MM.1S (cell line): ENCODE results near the gene LIPK.

ENCODE experiments used
- DNase-seq: peaks from one replicate; pipeline ENCODE4 v3.0.0-alpha.2; 2015
- H2AFZ ChIP-seq: fragments of 300-600 bp; sonication (generic); 2 replicates; pipeline ENCODE4 v1.6.0; 2016; ENCODE audit warnings: antibody characterized with exemption, low read length
- H3F3A ChIP-seq: fragments of 300-600 bp; sonication (generic); 2 replicates; pipeline ENCODE4 v1.6.1; 2016; ENCODE audit warnings: mild to moderate bottlenecking, antibody characterized with exemption, low read length, moderate library complexity, mixed read lengths; ENCODE audit not compliant: insufficient read depth
- H3K27ac ChIP-seq: fragments of 300-600 bp; sonication (generic); 2 replicates; pipeline ENCODE4 v1.5.1; 2016; ENCODE audit warnings: mild to moderate bottlenecking, low read length
- H3K27me3 ChIP-seq: fragments of 300-600 bp; sonication (generic); replicated peaks from 2 replicates; pipeline ENCODE4 v1.6.0; 2016; ENCODE audit warnings: low read length; ENCODE audit not compliant: insufficient read depth
- H3K36me3 ChIP-seq: fragments of 300-600 bp; sonication (generic); replicated peaks from 2 replicates; pipeline ENCODE4 v1.6.1; 2016; ENCODE audit warnings: mild to moderate bottlenecking, low read length, mixed read lengths; ENCODE audit not compliant: insufficient read depth
- H3K4me1 ChIP-seq: fragments of 300-600 bp; sonication (generic); 2 replicates; pipeline ENCODE4 v1.6.1; 2016; ENCODE audit warnings: low read length, mixed read lengths
- H3K4me2 ChIP-seq: fragments of 300-600 bp; sonication (generic); 2 replicates; pipeline ENCODE4 v1.6.0; 2016; ENCODE audit warnings: low read depth, low read length
- H3K4me3 ChIP-seq: fragments of 300-600 bp; sonication (generic); 2 replicates; pipeline ENCODE4 v1.5.1; 2016; ENCODE audit warnings: low read length, mixed read lengths
- H3K79me2 ChIP-seq: fragments of 300-600 bp; sonication (generic); 2 replicates; pipeline ENCODE4 v1.6.1; 2016; ENCODE audit warnings: mixed run types, low read length, mixed read lengths
- H3K9ac ChIP-seq: fragments of 300-600 bp; sonication (generic); 2 replicates; pipeline ENCODE4 v1.6.1; 2016; ENCODE audit warnings: low read length, mixed read lengths
- H3K9me2 ChIP-seq: fragments of 300-600 bp; sonication (generic); replicated peaks from 2 replicates; pipeline ENCODE4 v1.6.1; 2016; ENCODE audit warnings: mild to moderate bottlenecking, low read length, mixed read lengths; ENCODE audit not compliant: insufficient read depth
- H3K9me3 ChIP-seq: fragments of 300-600 bp; sonication (generic); replicated peaks from 2 replicates; pipeline ENCODE4 v1.6.1; 2016; ENCODE audit warnings: mild to moderate bottlenecking, low read length, mixed read lengths; ENCODE audit not compliant: insufficient read depth
- H4K20me1 ChIP-seq: fragments of 300-600 bp; sonication (generic); 2 replicates; pipeline ENCODE4 v1.6.1; 2016; ENCODE audit warnings: mild to moderate bottlenecking, low read length, moderate library complexity, mixed read lengths; ENCODE audit not compliant: insufficient read depth
- EZH2 ChIP-seq: fragments of 300-600 bp; sonication (generic); optimal IDR thresholded peaks from 2 replicates; pipeline ENCODE3; 2017; ENCODE audit warnings: low read depth, mild to moderate bottlenecking, antibody characterized with exemption, low read length, mixed read lengths
- EZH2phosphoT487 ChIP-seq: fragments of 300-600 bp; sonication (generic); IDR thresholded peaks from 2 replicates; pipeline ENCODE4 v1.6.1; 2018; ENCODE audit warnings: antibody characterized with exemption, low read length
- TF ChIP-seq, protein P1 (sequence below): fragments of 300-600 bp; sonication (generic); IDR thresholded peaks from 2 replicates; pipeline ENCODE4 v1.5.1; 2016; ENCODE audit warnings: antibody characterized with exemption, low read length, mixed read lengths

Gene LIPK

DNA sequence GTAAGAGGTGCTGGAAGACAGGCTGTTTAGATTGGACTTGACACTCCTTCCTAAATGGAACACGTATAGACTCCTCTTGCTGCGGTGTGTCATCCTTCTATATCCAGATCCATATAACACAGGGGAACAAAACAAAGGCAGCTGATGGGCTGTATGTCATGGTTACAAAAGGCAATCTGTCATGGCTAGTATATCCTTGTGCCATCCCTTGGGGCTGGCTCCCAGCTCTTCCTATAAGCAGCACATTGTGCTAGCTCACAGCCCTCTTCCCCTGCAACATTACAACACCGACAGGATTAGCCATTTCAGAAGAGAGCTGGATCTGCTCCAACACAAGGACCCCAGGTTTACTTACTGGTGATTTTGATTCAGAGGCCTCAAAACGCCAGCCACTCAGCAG, 15.3 kb downstream of the LIPK start:
- no peak for DNase-seq
- no peaks in the 10 kb centered on the region for H3K36me3 ChIP-seq
- TF ChIP-seq EZH2phosphoT487 (no peak), EZH2 (no peak)
- TF ChIP-seq, protein P1, sequence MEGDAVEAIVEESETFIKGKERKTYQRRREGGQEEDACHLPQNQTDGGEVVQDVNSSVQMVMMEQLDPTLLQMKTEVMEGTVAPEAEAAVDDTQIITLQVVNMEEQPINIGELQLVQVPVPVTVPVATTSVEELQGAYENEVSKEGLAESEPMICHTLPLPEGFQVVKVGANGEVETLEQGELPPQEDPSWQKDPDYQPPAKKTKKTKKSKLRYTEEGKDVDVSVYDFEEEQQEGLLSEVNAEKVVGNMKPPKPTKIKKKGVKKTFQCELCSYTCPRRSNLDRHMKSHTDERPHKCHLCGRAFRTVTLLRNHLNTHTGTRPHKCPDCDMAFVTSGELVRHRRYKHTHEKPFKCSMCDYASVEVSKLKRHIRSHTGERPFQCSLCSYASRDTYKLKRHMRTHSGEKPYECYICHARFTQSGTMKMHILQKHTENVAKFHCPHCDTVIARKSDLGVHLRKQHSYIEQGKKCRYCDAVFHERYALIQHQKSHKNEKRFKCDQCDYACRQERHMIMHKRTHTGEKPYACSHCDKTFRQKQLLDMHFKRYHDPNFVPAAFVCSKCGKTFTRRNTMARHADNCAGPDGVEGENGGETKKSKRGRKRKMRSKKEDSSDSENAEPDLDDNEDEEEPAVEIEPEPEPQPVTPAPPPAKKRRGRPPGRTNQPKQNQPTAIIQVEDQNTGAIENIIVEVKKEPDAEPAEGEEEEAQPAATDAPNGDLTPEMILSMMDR: no peak
- H3K9ac ChIP-seq: no peak overlapping the region
- H3F3A ChIP-seq: no peaks in the 10 kb centered on the region
- H3K27me3 ChIP-seq: no peaks in the 10 kb centered on the region
- H3K4me1 ChIP-seq: peaks cover 5% of the 10 kb centered on the region; the same call in 1 of the 2 replicates
- no peaks in the 10 kb centered on the region for H3K9me2 ChIP-seq
- no peak overlapping the region for H2AFZ ChIP-seq
- no peaks in the 10 kb centered on the region for H3K9me3 ChIP-seq
- H3K4me2 ChIP-seq: no peak overlapping the region
- H3K79me2 ChIP-seq: no peaks in the 10 kb centered on the region
- H3K27ac ChIP-seq: no peak overlapping the region
- no peak overlapping the region for H3K4me3 ChIP-seq
- H4K20me1 ChIP-seq: no peaks in the 10 kb centered on the region

DNA sequence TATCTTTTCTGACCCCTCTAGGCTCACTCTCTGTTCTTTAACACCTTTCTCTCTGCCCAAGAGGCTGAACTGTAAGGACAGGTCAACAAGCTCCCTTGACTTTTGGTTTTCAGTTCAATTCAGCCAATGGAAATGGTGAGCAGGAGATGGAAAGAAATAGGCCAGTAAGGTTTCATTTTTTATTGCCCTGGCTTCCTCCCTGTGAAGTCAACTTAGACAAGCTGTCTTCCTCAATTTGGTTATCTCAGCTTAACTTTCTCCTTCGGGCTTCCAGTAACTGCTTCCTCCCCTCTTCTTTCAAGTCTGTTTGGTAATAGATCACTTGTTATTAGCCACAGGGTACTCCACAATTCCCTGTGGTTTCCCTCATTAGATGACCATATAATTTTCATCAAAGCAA, 19.7 kb downstream of the LIPK start:
- Histone ChIP-seq H4K20me1 (no peaks in the 10 kb centered on the region), H3K79me2 (no peaks in the 10 kb centered on the region), H2AFZ (peak overlapping the region; percentile 57), H3K27me3 (no peaks in the 10 kb centered on the region), H3K4me3 (no peak overlapping the region), H3K9me3 (no peaks in the 10 kb centered on the region), H3F3A (no peaks in the 10 kb centered on the region), H3K9ac (no peak overlapping the region), H3K4me2 (peak overlapping the region; percentile 44; the same call in 1 of the 2 replicates), H3K4me1 (peaks cover 5% of the 10 kb centered on the region; the same call in 1 of the 2 replicates), H3K36me3 (no peaks in the 10 kb centered on the region), H3K9me2 (no peaks in the 10 kb centered on the region), H3K27ac (no peak overlapping the region)
- TF ChIP-seq, protein P1: no peak
- TF ChIP-seq EZH2phosphoT487 (no peak), EZH2 (no peak)
- peak; percentile 62 for DNase-seq

DNA sequence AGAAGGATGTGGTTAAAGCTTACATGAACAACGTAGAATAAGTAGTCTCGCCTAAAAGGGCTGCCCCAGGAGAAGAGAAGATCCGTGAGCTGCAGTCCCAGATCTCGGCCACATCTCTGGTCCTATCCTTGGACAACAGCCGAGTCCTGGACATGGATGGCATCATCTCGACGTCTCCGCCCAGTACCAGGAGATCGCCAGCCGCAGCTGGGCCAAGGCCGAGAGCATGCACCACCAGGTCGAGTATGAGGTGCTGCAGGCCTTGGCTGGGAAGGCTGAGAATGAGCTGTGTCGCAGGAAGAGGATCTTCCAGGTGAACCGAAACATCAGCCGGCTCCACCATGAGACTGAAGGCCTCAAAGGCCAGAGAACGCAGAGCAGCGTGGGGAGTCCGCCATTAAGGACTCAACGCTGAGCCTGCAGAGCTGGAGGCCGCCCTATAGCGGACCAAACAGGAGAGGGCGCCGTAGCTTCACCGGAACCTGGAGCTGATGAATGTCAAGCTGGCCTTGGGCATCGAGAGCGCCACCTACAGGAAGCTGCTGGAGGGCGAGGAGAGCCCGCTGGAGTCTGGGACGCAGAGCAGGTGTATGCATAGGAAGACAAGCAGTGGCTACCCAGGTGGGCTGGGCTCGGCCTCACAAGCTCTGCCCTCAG, 22.2 kb downstream of the LIPK start:
- no peak overlapping the region for H3K9ac ChIP-seq
- no peaks in the 10 kb centered on the region for H3K9me3 ChIP-seq
- TF ChIP-seq EZH2phosphoT487: no peak
- TF ChIP-seq, protein P1: peak; percentile 24
- H3K4me3 ChIP-seq: no peak overlapping the region
- no peak overlapping the region for H3K27ac ChIP-seq
- no peaks in the 10 kb centered on the region for H3K79me2 ChIP-seq
- H3K36me3 ChIP-seq: no peaks in the 10 kb centered on the region
- H3K27me3 ChIP-seq: no peaks in the 10 kb centered on the region
- H3F3A ChIP-seq: no peaks in the 10 kb centered on the region
- H3K4me1 ChIP-seq: peaks cover 5% of the 10 kb centered on the region; the same call in 1 of the 2 replicates
- no peak overlapping the region for H3K4me2 ChIP-seq
- no peak overlapping the region for H2AFZ ChIP-seq
- DNase-seq: no peak
- no peaks in the 10 kb centered on the region for H3K9me2 ChIP-seq
- H4K20me1 ChIP-seq: no peaks in the 10 kb centered on the region
